Sigmoid colon (tissue), 4 donors: ENCODE data around the gene CCNK.

ENCODE experiments used
- CTCF ChIP-seq, 4 experiments: fragments of 450-650 bp in 3 of 4; fragments of 200-600 bp in 1 of 4; IDR thresholded peaks; one replicate each; pipeline ENCODE4 v1.5.1; 2016 to 2019; ENCODE audit warnings: antibody characterized with exemption in 4 of 4, mild to moderate bottlenecking in 3 of 4, moderate library complexity in 2 of 4
- EP300 ChIP-seq, 4 donors: sonication (generic); formaldehyde crosslinking; IDR thresholded peaks; one replicate each; pipeline ENCODE4 v1.6.1; 2017; ENCODE audit warnings: antibody characterized with exemption in 4 of 4
- POLR2A ChIP-seq, 2 donors: fragments of 450-650 bp; IDR thresholded peaks; one replicate each; pipeline ENCODE4 v1.6.1; 2016; ENCODE audit warnings: antibody characterized with exemption in 2 of 2, mild to moderate bottlenecking in 2 of 2, moderate library complexity in 2 of 2
- POLR2AphosphoS5 ChIP-seq, 4 donors: sonication (generic); formaldehyde crosslinking; IDR thresholded peaks; one replicate each; pipeline ENCODE4 v1.6.1; 2017; ENCODE audit warnings: antibody characterized with exemption in 4 of 4

DNA sequence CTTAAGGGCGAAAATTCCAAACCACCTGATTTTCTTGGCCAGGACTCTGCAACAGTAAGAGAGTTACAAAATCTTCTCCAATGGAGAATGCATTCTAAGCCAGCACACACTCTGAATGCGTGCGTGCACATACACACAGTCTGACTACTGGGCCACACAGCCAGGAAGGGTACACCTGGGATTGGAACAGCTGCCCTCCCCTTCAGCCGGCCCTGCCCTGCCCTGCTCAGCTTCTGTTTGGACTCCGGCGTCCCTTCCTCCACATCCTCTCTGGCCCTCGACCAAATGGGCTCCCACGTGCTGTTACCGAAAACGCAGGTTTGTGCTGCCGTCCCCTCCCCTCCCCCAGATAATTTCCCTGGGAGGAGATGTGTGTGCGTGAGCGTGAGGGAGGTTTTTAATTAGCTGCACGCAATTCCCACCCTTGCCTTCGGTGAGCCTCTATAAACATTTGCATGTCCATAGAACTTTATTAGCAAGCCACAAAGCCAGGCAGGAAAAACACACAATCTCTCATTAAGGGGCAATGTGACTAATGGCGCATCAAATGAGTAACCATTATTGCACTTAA is 43.0 kb downstream of the CCNK start:
- no peak for TF ChIP-seq CTCF (IDR thresholded peaks at IDR 0.05)
- no peak for TF ChIP-seq POLR2A (IDR thresholded peaks at IDR 0.05)
- no peak for TF ChIP-seq EP300 (IDR thresholded peaks at IDR 0.05)
- peak in 3 of 4 donors; percentile 5 to 36 (median 36) for TF ChIP-seq POLR2AphosphoS5 (IDR thresholded peaks at IDR 0.05)
